Measurements from ENCODE around the gene NPHS1. TPM values are rescaled to one million over a fixed set of nuclear protein-coding genes. Genes with fewer than 3 reads are reported as not detected.
A peak's percentile ranks its signal among the peaks of the same experiment; 100 is the strongest.

Gene NPHS1
- total RNA-seq, 4 donors from 2014 or later = not detected

DNA sequence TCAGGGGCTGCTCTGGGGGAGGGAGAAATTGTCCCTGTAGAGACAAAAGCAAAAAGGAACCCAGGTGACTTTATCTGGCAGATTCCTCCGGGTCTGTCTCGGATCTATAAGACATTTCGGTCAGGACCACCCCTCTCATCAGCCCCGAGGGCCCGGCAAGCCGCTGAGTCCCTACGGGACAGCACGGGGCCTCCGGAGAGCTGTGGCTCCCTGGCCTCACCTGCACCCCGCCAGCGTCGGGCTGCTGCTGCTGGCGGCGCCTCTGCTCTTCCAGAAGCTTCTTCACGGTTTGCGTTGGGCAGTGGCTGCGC lies 46.1 kb upstream of the NPHS1 start:
- peak overlapping the region; percentile 58 to 87 (median 70) for H3K4me3 ChIP-seq
- 5% methylated on average over 16 of the region's 17 CpGs; no CpG with 5 or more reads in 1 of the 2 donors for WGBS, 2 donors (ENCODE audit: low coverage in 1 of 2)
- no peaks in the 10 kb centered on the region for H3K9me3 ChIP-seq
- DNase-seq = no peak
- H3K4me1 ChIP-seq = peaks cover 9 to 27% (median 15%) of the 10 kb centered on the region in 4 donors
- intact Hi-C loops (cut with DNase I; ENCODE audit: low total_unique reads) = no loop called here
- no peaks in the 10 kb centered on the region for H3K27me3 ChIP-seq
- H3K36me3 ChIP-seq = peaks cover 0 to 15% (median 7%) of the 10 kb centered on the region in 4 donors
- in situ Hi-C loops (cut with MboI; ENCODE audit: low pct_ligation_motif_present in 1 of 4, low pct_unique_long_range_greater_than_20kb in 1 of 4, low sequenced_read_pairs in 3 of 4) = no loop called here
- peak overlapping the region; percentile 88 to 97 (median 92) for H3K27ac ChIP-seq
- TF ChIP-seq POLR2A (IDR thresholded peaks at IDR 0.05) (no peak), EP300 (IDR thresholded peaks at IDR 0.05; ENCODE audit: low read depth) (no peak), POLR2AphosphoS5 (IDR thresholded peaks at IDR 0.05) (no peak)
- TF ChIP-seq, protein P1, sequence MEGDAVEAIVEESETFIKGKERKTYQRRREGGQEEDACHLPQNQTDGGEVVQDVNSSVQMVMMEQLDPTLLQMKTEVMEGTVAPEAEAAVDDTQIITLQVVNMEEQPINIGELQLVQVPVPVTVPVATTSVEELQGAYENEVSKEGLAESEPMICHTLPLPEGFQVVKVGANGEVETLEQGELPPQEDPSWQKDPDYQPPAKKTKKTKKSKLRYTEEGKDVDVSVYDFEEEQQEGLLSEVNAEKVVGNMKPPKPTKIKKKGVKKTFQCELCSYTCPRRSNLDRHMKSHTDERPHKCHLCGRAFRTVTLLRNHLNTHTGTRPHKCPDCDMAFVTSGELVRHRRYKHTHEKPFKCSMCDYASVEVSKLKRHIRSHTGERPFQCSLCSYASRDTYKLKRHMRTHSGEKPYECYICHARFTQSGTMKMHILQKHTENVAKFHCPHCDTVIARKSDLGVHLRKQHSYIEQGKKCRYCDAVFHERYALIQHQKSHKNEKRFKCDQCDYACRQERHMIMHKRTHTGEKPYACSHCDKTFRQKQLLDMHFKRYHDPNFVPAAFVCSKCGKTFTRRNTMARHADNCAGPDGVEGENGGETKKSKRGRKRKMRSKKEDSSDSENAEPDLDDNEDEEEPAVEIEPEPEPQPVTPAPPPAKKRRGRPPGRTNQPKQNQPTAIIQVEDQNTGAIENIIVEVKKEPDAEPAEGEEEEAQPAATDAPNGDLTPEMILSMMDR (IDR thresholded peaks at IDR 0.05) = no peak

DNA sequence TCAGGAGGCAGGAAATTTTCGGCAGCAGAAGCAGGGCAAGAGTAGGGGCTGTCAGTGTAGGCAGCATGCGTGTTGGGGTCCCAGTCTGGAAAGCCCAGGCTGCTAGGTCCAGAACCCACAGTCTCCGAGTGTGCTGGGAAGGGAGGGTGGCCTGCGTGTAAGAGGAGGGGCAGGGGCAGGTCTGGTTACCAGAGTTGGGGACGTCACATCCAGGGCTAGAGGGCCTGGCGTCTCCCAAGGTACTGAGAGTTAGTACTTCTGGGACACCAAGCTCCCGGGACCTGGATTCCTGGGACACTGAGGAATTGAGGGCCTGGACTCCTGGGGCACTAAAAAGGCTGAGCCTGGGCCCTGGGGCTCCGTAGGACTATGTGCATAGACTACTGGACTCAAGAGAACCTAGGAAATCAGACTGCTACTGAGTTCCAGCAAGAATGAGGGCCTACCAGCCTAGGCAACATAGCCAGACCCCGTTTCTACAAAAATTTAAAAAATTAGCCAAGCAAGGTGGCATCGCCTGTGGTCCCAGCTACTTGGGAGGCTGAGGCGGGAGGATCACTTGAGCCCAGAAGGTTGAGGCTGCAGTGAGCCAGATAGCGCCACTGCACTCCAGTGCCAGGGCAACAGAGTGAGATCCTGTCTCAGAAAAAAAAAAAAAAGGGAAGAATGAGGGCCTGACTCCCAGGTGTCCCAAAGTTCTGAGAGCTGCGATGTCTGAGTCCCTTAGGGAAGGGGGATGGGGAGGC lies 45.6 kb upstream of the NPHS1 start:
- Histone ChIP-seq H3K9me3 (no peaks in the 10 kb centered on the region), H3K4me1 (peaks cover 9 to 22% (median 14%) of the 10 kb centered on the region in 4 donors), H3K36me3 (peaks cover 0 to 15% (median 7%) of the 10 kb centered on the region in 4 donors), H3K4me3 (peak overlapping the region in 3 of 4 donors; percentile 58 to 73 (median 67)), H3K27ac (peak overlapping the region; percentile 88 to 97 (median 92)), H3K27me3 (no peaks in the 10 kb centered on the region)
- DNase-seq = no peak
- 79 to 90% methylated on average over 5 to 12 of the region's 13 CpGs for WGBS, 2 donors (ENCODE audit: low coverage in 1 of 2)
- in situ Hi-C loops (cut with MboI; ENCODE audit: low pct_ligation_motif_present in 1 of 4, low pct_unique_long_range_greater_than_20kb in 1 of 4, low sequenced_read_pairs in 3 of 4) = no loop called here
- intact Hi-C loops (cut with DNase I; ENCODE audit: low total_unique reads) = no loop called here
- no peak for TF ChIP-seq POLR2AphosphoS5 (IDR thresholded peaks at IDR 0.05)
- no peak for TF ChIP-seq POLR2A (IDR thresholded peaks at IDR 0.05)
- TF ChIP-seq, protein P1 (IDR thresholded peaks at IDR 0.05) = no peak
- TF ChIP-seq EP300 (IDR thresholded peaks at IDR 0.05; ENCODE audit: low read depth) = no peak

DNA sequence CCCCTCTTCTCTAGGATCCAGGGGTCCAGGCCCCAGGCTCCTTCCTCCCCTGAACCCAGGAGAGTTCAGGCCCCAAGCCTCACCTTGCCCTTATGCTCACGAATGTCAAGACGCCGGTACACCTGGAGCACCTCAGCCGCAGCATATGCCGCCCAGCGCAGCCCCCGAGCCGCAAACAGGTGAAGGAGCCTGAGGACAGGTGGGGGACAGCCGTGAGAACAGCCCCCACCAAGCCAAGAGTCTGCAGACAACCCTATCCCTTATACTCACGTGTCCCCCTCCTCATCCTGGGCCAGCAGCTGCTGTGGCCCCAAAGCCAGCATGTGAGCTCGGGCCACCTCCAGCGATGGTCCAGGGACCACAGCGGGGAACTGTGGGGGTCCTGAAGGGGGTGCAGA lies 44.3 kb upstream of the NPHS1 start:
- TF ChIP-seq POLR2AphosphoS5 (IDR thresholded peaks at IDR 0.05) (no peak), EP300 (IDR thresholded peaks at IDR 0.05; ENCODE audit: low read depth) (no peak), POLR2A (IDR thresholded peaks at IDR 0.05) (no peak)
- TF ChIP-seq, protein P1 (IDR thresholded peaks at IDR 0.05) = no peak
- no peak overlapping the region for H3K4me3 ChIP-seq
- peaks cover 0 to 15% (median 7%) of the 10 kb centered on the region in 4 donors for H3K36me3 ChIP-seq
- peaks cover 9 to 21% (median 14%) of the 10 kb centered on the region in 4 donors for H3K4me1 ChIP-seq
- no peak for DNase-seq
- in situ Hi-C loops (cut with MboI; ENCODE audit: low pct_ligation_motif_present in 1 of 4, low pct_unique_long_range_greater_than_20kb in 1 of 4, low sequenced_read_pairs in 3 of 4) = no loop called here
- intact Hi-C loops (cut with DNase I; ENCODE audit: low total_unique reads) = no loop called here
- WGBS, 2 donors (ENCODE audit: low coverage in 1 of 2) = 94% methylated on average over 13 of the region's 13 CpGs; no CpG with 5 or more reads in 1 of the 2 donors
- H3K27me3 ChIP-seq = no peaks in the 10 kb centered on the region
- H3K27ac ChIP-seq = no peak overlapping the region
- no peaks in the 10 kb centered on the region for H3K9me3 ChIP-seq

GRCh38 chr19:35895911-35896642 lies 43.8 kb upstream of the NPHS1 start:
- WGBS, 2 donors (ENCODE audit: low coverage in 1 of 2) = 88% methylated on average over 21 of the region's 21 CpGs; no CpG with 5 or more reads in 1 of the 2 donors
- TF ChIP-seq EP300 (IDR thresholded peaks at IDR 0.05; ENCODE audit: low read depth) (no peak), POLR2AphosphoS5 (IDR thresholded peaks at IDR 0.05) (no peak)
- Histone ChIP-seq H3K9me3 (no peaks in the 10 kb centered on the region), H3K27ac (no peak overlapping the region), H3K4me1 (peaks cover 9 to 16% (median 12%) of the 10 kb centered on the region in 4 donors), H3K4me3 (no peak overlapping the region), H3K36me3 (peaks cover 0 to 15% (median 7%) of the 10 kb centered on the region in 4 donors), H3K27me3 (no peaks in the 10 kb centered on the region)
- in situ Hi-C loops (cut with MboI; ENCODE audit: low pct_ligation_motif_present in 1 of 4, low pct_unique_long_range_greater_than_20kb in 1 of 4, low sequenced_read_pairs in 3 of 4) (no loop called here), intact Hi-C loops (cut with DNase I; ENCODE audit: low total_unique reads) (no loop called here)
- no peak for DNase-seq
